ES-I3 (cell line): Measurements from ENCODE around the gene HELQ.

ENCODE experiments used
- H3K36me3 ChIP-seq: 2 replicates; pipeline ENCODE4 v1.6.1; 2013; ENCODE audit warnings: mild to moderate bottlenecking, low read length, control low read depth, moderate library complexity; ENCODE audit not compliant: insufficient read depth
- H3K4me1 ChIP-seq: 2 replicates; pipeline ENCODE4 v1.6.1; 2013; ENCODE audit warnings: mild to moderate bottlenecking, control low read depth, low read length; ENCODE audit not compliant: insufficient read depth
- H3K9ac ChIP-seq: 2 replicates; pipeline ENCODE4 v1.6.1; 2013; ENCODE audit warnings: low read depth, mild to moderate bottlenecking, low read length, moderate library complexity
- H3K9me3 ChIP-seq: 2 replicates; pipeline ENCODE4 v1.6.1; 2013; ENCODE audit warnings: mild to moderate bottlenecking, low read length, moderate library complexity; ENCODE audit not compliant: control insufficient read depth, insufficient read depth

HELQ gene

DNA sequence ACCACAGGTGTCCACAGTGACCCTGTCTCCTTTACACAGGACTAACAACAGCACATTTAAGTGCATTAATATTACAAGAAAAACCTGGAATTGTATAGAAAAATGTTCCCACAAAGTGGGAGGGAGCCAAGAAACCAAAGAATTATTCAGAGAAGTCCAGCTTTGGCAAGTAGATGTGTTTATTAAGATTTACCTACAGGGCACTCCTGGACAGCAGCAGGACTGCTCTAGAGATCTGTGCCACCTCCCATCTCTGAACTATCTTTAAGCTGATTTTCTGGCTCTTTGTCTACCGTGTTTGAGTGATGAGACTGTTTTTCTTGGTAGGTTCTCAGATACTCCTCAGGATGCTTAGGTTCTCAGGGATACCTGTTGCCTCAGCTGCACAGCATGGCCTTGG, 82.7 kb downstream of the HELQ start:
- Histone ChIP-seq H3K9me3 (no peaks in the 10 kb centered on the region; the same call in 1 of the 2 replicates), H3K36me3 (no peaks in the 10 kb centered on the region), H3K9ac (no peak overlapping the region), H3K4me1 (no peaks in the 10 kb centered on the region)

DNA sequence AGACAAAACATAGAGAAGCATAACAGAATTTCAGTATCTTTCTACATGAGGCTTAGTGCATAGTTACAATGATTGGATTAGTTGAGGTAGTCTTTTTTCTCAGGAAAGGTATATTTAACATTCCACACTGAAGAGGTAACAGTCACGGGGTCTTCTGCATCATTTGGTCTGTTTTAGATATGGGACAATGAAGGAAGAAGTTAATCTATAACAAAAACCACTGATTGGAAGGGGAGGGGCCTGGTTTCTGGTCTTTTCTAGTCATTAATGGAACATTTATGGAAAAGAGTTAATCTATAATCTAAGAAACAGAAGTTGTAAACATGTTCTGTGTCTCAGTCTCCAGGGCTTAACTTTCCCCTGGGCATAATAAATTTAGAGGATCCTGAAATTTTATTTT, 83.7 kb downstream of the HELQ start:
- no peak overlapping the region for H3K9ac ChIP-seq
- no peaks in the 10 kb centered on the region for H3K9me3 ChIP-seq
- no peaks in the 10 kb centered on the region for H3K36me3 ChIP-seq
- no peaks in the 10 kb centered on the region for H3K4me1 ChIP-seq

DNA sequence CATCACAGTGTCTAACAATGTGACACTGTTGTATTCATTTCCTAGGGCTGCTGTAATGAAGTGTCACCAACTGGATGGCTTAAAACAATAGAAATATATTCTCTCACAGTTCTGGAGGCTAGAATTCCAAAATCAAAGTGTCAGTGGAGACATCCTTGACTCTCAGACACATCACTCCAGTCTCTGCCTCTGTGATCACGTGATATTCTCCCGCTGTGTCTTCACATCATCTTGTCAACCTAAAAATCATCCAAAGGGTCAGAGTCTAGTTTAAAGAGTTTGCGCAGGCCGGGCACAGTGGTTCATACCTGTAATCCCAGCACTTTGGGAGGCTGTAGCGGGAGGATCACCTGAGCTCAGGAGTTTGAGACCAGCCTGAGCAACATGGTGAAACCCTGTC, 84.4 kb downstream of the HELQ start:
- H3K4me1 ChIP-seq = no peaks in the 10 kb centered on the region

DNA sequence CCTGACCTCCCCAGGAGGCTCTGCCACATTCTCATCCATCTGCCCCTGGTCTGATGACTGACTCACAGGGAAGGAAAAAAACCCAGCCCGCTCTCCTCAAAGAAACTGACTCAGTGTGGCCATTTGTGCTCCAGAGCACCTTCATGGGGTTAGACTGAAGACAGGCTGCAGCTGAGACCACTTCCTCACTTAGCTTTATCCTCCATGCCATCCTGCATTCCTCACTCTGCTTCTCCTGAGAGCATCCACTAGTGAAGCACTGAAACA, 85.0 kb downstream of the HELQ start:
- Histone ChIP-seq H3K9ac (no peak overlapping the region), H3K9me3 (no peaks in the 10 kb centered on the region), H3K36me3 (no peaks in the 10 kb centered on the region), H3K4me1 (no peaks in the 10 kb centered on the region)

More for the DNA sequence above, 84.4 kb downstream of the HELQ start:
- no peaks in the 10 kb centered on the region for H3K36me3 ChIP-seq
- H3K9ac ChIP-seq = no peak overlapping the region
- H3K9me3 ChIP-seq = no peaks in the 10 kb centered on the region

DNA sequence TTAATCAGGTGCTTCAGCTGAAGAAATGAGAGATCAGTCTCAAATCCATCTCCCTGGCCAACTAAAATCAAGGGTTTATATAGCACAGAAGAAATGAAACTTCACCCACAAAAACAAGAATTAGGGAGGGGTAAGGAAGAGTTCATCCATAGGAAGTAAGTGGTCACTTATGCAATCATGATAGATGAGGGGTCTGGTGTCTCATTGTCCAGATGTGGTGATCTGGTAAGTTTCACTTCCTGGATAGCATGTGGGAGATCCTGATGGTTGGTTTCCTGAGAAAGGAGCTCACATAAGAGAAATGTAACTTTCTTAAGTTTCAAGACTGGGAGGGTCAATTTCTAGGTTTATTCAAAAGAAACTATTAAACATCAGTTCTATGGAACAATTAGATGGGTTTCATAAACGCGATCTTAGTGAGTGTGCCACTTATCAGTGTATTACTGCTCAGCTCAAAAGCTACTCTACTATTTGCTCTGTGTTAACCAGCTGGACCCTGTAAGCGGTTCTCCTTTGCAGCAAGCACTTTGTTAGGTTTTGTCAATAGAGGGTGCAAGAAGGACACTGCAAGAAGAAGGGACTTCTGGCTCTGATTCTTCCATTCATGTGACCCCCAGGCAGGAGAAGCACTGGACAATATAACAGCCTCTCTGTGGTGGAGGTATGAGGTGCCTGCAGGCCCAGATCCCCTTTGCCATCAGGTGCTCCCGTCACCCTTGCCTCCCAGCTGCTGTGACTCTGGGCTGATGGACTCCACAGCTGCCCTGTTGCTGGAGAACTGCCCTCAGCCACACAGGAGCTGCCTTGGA, 85.6 kb downstream of the HELQ start:
- no peaks in the 10 kb centered on the region for H3K4me1 ChIP-seq
- H3K9ac ChIP-seq = no peak overlapping the region
- H3K9me3 ChIP-seq = no peaks in the 10 kb centered on the region
- no peaks in the 10 kb centered on the region for H3K36me3 ChIP-seq

DNA sequence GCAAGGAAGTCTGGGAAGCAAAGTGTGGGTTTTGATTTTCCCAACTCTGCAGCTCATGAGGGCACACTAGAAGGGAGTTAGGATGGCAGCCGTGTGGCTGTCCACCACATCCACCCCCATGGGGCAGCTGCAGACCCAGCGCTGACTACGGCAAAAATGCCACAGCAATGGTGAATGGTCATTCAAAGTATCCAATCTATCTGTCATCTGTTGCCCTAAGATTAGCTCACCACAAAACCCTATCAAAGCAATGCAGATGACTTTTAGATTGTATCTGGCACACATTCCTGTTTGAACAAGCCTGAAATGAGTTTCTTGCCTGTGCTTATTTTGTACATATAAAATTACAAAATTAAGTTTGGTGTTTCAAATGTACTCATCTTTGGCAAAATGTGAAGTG, 91.3 kb downstream of the HELQ start:
- no peaks in the 10 kb centered on the region for H3K36me3 ChIP-seq
- peaks cover 18% of the 10 kb centered on the region for H3K4me1 ChIP-seq
- no peak overlapping the region for H3K9ac ChIP-seq
- no peaks in the 10 kb centered on the region for H3K9me3 ChIP-seq

DNA sequence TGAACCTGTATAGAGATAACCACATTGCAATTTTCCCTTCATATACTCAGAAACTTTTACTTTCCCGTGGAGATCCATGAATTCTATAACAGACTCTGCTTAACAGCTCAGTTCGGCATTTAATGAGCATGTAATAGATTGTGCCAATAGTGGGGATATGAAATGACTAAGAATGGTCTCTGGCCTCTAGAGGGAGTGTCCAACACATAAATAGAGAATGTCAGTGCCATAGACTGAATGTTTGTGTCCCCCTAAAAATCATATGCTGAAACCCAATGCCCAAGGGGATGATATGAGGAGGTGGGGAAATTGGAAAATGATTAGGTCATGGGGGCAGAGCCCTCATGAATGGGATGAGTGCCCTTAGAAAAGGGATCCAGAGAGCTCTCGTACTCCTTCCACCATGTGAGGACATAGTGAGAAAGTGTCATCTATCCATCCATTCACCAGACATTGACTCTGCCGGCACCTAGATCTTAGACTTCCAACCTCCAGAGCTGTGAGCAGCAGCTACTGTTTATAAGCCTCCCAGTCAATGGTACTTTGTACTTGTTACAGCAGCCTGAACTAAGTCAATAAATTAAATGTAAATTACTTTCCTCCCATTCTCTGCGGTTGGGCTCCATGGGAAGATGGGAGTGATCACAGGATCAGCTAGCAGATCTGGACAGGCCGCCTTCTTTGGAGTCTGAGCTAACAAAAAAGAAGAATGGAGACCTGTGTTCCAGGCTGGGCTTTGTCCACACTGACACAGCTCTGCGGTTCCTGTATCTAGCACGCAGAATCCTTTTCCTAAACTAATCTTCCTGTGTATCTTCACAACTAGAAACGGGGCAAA, 92.9 kb downstream of the HELQ start:
- Histone ChIP-seq H3K9me3 (no peaks in the 10 kb centered on the region), H3K36me3 (no peaks in the 10 kb centered on the region), H3K4me1 (peaks cover 18% of the 10 kb centered on the region), H3K9ac (no peak overlapping the region)

DNA sequence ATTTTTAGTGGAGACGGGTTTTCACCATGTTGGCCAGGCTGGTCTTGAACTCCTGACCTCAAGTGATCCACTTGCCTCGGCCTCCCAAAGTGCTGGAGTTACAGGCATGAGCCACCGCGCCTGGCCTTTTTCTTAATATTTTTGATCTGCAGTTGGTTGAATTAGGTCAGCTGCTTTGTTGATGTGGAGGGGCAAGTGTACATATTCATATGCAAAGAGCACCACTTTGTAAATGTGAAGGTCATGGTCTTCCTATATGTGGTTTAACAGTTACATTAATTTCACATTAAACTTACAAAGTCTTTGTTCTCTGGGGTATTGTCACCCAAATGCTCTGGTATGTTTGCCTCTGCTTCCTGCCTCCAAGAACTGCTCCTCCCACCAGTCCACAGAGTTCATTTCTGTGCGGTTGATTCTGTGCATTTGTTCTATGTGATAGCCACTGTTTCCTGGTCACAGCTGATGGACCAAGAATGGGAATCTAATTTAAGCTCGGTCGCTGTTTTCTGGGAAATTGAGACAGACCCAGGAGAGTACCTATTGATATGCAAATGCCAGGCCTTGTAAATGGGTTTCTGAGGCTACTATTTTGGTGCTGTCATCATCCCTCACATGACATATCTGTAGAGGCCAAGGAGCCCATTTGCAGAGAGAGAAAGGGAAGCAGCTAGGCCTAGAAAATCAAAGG, 94.1 kb downstream of the HELQ start:
- Histone ChIP-seq H3K4me1 (peaks cover 29% of the 10 kb centered on the region), H3K9ac (no peak overlapping the region), H3K9me3 (no peaks in the 10 kb centered on the region), H3K36me3 (no peaks in the 10 kb centered on the region)

DNA sequence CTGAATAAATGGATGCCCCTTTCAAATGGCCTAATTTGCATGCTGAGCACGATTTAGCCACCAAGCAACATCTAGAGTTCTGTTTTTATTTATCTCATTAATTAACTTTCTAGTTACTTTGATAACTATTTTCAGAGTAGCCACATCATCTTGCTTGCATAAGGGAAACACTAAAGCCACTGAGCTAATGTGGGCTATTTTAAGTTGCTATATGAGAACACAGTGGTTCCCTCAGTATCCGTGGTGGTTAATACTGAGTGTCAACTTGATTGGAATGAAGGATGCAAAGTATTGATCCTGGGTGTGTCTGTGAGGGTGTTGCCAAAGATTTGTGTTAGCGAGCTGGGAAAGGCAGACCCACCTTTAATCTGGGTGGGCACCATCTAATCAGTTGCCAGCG, 95.6 kb downstream of the HELQ start:
- Histone ChIP-seq H3K9ac (no peak overlapping the region), H3K36me3 (no peaks in the 10 kb centered on the region), H3K9me3 (no peaks in the 10 kb centered on the region), H3K4me1 (peaks cover 29% of the 10 kb centered on the region)

DNA sequence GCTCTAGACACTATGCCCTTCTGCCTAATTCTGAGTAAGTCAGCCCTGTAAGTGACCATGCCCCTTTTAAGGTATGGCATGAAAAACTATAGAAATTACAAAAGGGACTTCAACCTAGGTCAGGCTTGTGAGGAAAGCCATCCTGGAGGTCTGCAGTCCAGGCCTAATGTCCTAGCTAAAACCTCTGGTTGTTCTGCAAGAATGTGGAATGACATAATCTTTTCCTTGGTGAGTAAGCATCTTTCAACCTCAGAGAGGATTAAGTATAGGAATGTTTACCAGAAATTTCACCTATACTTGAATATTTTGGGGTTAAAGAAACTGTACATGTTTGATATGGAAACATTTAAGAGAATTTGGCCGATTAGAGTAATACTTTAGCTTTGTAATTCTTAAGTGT, 97.2 kb downstream of the HELQ start:
- no peaks in the 10 kb centered on the region for H3K36me3 ChIP-seq
- peaks cover 29% of the 10 kb centered on the region for H3K4me1 ChIP-seq
- peaks cover 2% of the 10 kb centered on the region; the same call in 1 of the 2 replicates for H3K9me3 ChIP-seq
- no peak overlapping the region for H3K9ac ChIP-seq
